HCT116 (cell line): Measurements from ENCODE around the gene NOS3. TPM values are rescaled to one million over a fixed set of nuclear protein-coding genes. Genes with fewer than 3 reads are reported as not detected.

Experiments
- ATAC-seq: fragments of 200-7000 bp; cut with Tn5 transposase; 2 replicates; pipeline ENCODE4 v1.9.1; 2020; ENCODE audit warnings: mild to moderate bottlenecking, moderate library complexity
- BruUV-seq: library from RNA; stranded (reverse); fragments of 400-500 nt; replicated peaks from 2 replicates; lab custom pipeline; 2021; lab: Mats Ljungman, UMichigan
- CTCF ChIA-PET: fragments of 300-600 bp; sonication (Branson Sonifier 250); formaldehyde crosslinking; loops from one replicate; lab custom pipeline; 2021; ENCODE audit warnings: antibody characterized with exemption; lab: Charles Lee
- POLR2A ChIA-PET: fragments of 300-600, 350-600 bp; sonication (Branson Sonifier 250); formaldehyde crosslinking; loops from one replicate; lab custom pipeline; 2021; ENCODE audit warnings: antibody characterized with exemption; lab: Charles Lee
- RAD21 ChIA-PET, 2 experiments: fragments of 300-600 bp; sonication (Branson Sonifier 250); formaldehyde crosslinking; loops; one replicate each; lab custom pipeline; 2023; ENCODE audit warnings: low total read pairs in 2 of 2; ENCODE audit not compliant: uncharacterized antibody in 2 of 2, unreplicated experiment in 2 of 2, low non-redundant PET in 1 of 2; lab: Charles Lee
- DNase-seq: peaks from one replicate; pipeline ENCODE4 v3.0.0-alpha.2; 2010; ENCODE audit warnings: low read depth, low spot score
- H2AFZ ChIP-seq: fragments of 200-600 bp; shearing (Covaris generic), sonication (generic); 2 replicates; pipeline ENCODE4 v1.6.1; 2017; ENCODE audit warnings: low read depth, mixed run types, mixed read lengths, antibody characterized with exemption, low read length; ENCODE audit not compliant: poor library complexity, severe bottlenecking
- H3K27ac ChIP-seq: 2 replicates; pipeline ENCODE4 v1.5.1; 2012; ENCODE audit warnings: low read depth, low read length
- H3K27me3 ChIP-seq: fragments of 200-600 bp; sonication (generic); 2 replicates; pipeline ENCODE4 v1.6.1; 2016; ENCODE audit warnings: mixed run types, low read length, mixed read lengths; ENCODE audit not compliant: insufficient read depth
- H3K36me3 ChIP-seq, 2 experiments: fragments of 200-500 bp in 1 of 2; fragments of 200-600 bp in 1 of 2; sonication (Bioruptor generic) in 1 of 2; sonication (generic) in 1 of 2; 2 replicates each; pipeline versions ENCODE4 v1.5.1 to v1.6.1; 2014 to 2016; ENCODE audit warnings: low read length in 2 of 2, inconsistent platforms in 1 of 2, mixed read lengths in 1 of 2, mixed run types in 1 of 2; ENCODE audit not compliant: insufficient read depth in 2 of 2, control insufficient read depth in 1 of 2
- H3K4me1 ChIP-seq, 2 experiments: fragments of 200-600 bp in 1 of 2; sonication (generic) in 1 of 2; 2 replicates each; pipeline versions ENCODE4 v1.5.1 to v1.6.1; 2012 to 2017; ENCODE audit warnings: low read length in 2 of 2, inconsistent platforms in 1 of 2, mild to moderate bottlenecking in 1 of 2, mixed read lengths in 1 of 2, mixed run types in 1 of 2, moderate library complexity in 1 of 2; ENCODE audit not compliant: insufficient read depth in 2 of 2, control insufficient read depth in 1 of 2
- H3K4me2 ChIP-seq: fragments of 200-600 bp; sonication (generic); 2 replicates; pipeline ENCODE4 v1.6.1; 2017; ENCODE audit warnings: mixed run types, low read length, mixed read lengths
- H3K4me3 ChIP-seq, 2 experiments: fragments of 200-600 bp in 1 of 2; sonication (generic) in 1 of 2; replicated peaks in 1 of 2; 2 replicates each; pipeline ENCODE4 v1.5.1; 2011 to 2016; ENCODE audit warnings: low read length in 2 of 2, control low read depth in 1 of 2, low read depth in 1 of 2, mild to moderate bottlenecking in 1 of 2, mixed read lengths in 1 of 2, mixed run types in 1 of 2
- H3K79me2 ChIP-seq: fragments of 200-600 bp; sonication (generic); 2 replicates; pipeline ENCODE4 v1.6.1; 2017; ENCODE audit warnings: mild to moderate bottlenecking, mixed run types, low read length, moderate library complexity, mixed read lengths; ENCODE audit not compliant: insufficient read depth
- H3K9ac ChIP-seq: fragments of 200-600 bp; sonication (generic); 2 replicates; pipeline ENCODE4 v1.6.1; 2016; ENCODE audit warnings: low read length, mixed read lengths
- H3K9me2 ChIP-seq: fragments of 200-600 bp; sonication (generic), shearing (Covaris generic); 2 replicates; pipeline ENCODE4 v1.6.1; 2017; ENCODE audit warnings: mixed run types, mild to moderate bottlenecking, moderate library complexity; ENCODE audit not compliant: insufficient read depth
- H3K9me3 ChIP-seq, 2 experiments: fragments of 200-500 bp in 1 of 2; fragments of 200-600 bp in 1 of 2; sonication (Bioruptor generic) in 1 of 2; sonication (generic) in 1 of 2; 2 replicates each; pipeline ENCODE4 v1.6.1; 2014 to 2017; ENCODE audit warnings: low read length in 2 of 2, mixed read lengths in 2 of 2, inconsistent platforms in 1 of 2, low read depth in 1 of 2, mild to moderate bottlenecking in 1 of 2, mixed run types in 1 of 2, moderate library complexity in 1 of 2; ENCODE audit not compliant: control insufficient read depth in 1 of 2, insufficient read depth in 1 of 2
- H4K20me1 ChIP-seq: fragments of 200-600 bp; sonication (generic), shearing (Covaris generic); 2 replicates; pipeline ENCODE4 v1.6.1; 2017; ENCODE audit warnings: mixed run types, mild to moderate bottlenecking, moderate library complexity; ENCODE audit not compliant: insufficient read depth
- CEBPB ChIP-seq: IDR thresholded peaks from 2 replicates; pipeline ENCODE4 v1.6.1; 2012; ENCODE audit warnings: low read depth
- EGR1 ChIP-seq: IDR thresholded peaks from 2 replicates; pipeline ENCODE4 v1.6.1; 2012; ENCODE audit warnings: low read depth
- ELF1 ChIP-seq: IDR thresholded peaks from 2 replicates; pipeline ENCODE4 v1.6.1; 2012; ENCODE audit warnings: low read depth, borderline replicate concordance
- EZH2 ChIP-seq: fragments of 200-600 bp; sonication (generic); IDR thresholded peaks from 2 replicates; pipeline ENCODE4 v1.6.1; 2017; ENCODE audit warnings: antibody characterized with exemption, mixed run types
- EZH2phosphoT487 ChIP-seq: fragments of 200-600 bp; IDR thresholded peaks from 2 replicates; pipeline ENCODE4 v1.6.1; 2018; ENCODE audit warnings: antibody characterized with exemption, borderline replicate concordance
- JUND ChIP-seq: IDR thresholded peaks from 2 replicates; pipeline ENCODE4 v1.6.1; 2012
- POLR2A ChIP-seq: IDR thresholded peaks from 2 replicates; pipeline ENCODE4 v1.7.0; 2011; ENCODE audit warnings: borderline replicate concordance; ENCODE audit not compliant: insufficient read depth, insufficient read length; ENCODE audit errors: extremely low read depth
- RAD21 ChIP-seq: IDR thresholded peaks from 2 replicates; pipeline ENCODE4 v1.6.1; 2012; ENCODE audit warnings: low read depth, mild to moderate bottlenecking
- SIN3A ChIP-seq: IDR thresholded peaks from 2 replicates; pipeline ENCODE4 v1.6.1; 2012; ENCODE audit warnings: low read depth
- SRF ChIP-seq: IDR thresholded peaks from 2 replicates; pipeline ENCODE4 v1.6.1; 2012; ENCODE audit warnings: low read depth
- YY1 ChIP-seq: IDR thresholded peaks from 2 replicates; pipeline ENCODE4 v1.6.1; 2011; ENCODE audit warnings: low read length, low read depth, moderate library complexity, mild to moderate bottlenecking; ENCODE audit not compliant: insufficient replicate concordance; ENCODE audit errors: extremely low read depth
- ZBTB33 ChIP-seq: IDR thresholded peaks from 2 replicates; pipeline ENCODE4 v1.6.1; 2011; ENCODE audit warnings: mild to moderate bottlenecking, low read length, moderate library complexity; ENCODE audit not compliant: insufficient replicate concordance; ENCODE audit errors: extremely low read depth
- ZFX ChIP-seq: fragments of 450-650 bp; IDR thresholded peaks from 2 replicates; pipeline ENCODE4 v1.6.1; 2017
- intact Hi-C: fragments of 100-400 bp; cut with micrococcal nuclease; formaldehyde crosslinking; loops from 2 replicates; pipeline ENCODE4 v1.10.0; 2022
- total RNA-seq: library from RNA; stranded (reverse); gene quantifications from one replicate; pipeline ENCODE4 v1.2.1, GENCODE V29; 2021; ENCODE audit not compliant: unreplicated experiment
- TF ChIP-seq, protein P1 (sequence below): IDR thresholded peaks from 2 replicates; pipeline ENCODE4 v1.6.1; 2012
- TF ChIP-seq, protein P2 (sequence below): IDR thresholded peaks from 2 replicates; pipeline ENCODE4 v1.6.1; 2012; ENCODE audit warnings: low read depth
- TF ChIP-seq, protein P3 (sequence below), 3 experiments: fragments of 200-600 bp in 1 of 3; sonication (generic) in 1 of 3; IDR thresholded peaks in 2 of 3; conservative IDR thresholded peaks in 1 of 3; 2 replicates each; pipeline ENCODE4 v1.5.1; 2012 to 2017; ENCODE audit warnings: low read depth in 2 of 3, low read length in 2 of 3, antibody characterized with exemption in 1 of 3, borderline replicate concordance in 1 of 3, control low read depth in 1 of 3, mild to moderate bottlenecking in 1 of 3, mixed read lengths in 1 of 3, mixed run types in 1 of 3, moderate library complexity in 1 of 3; ENCODE audit not compliant: insufficient read depth in 1 of 3
- TF ChIP-seq, protein P4 (sequence below): IDR thresholded peaks from 2 replicates; pipeline ENCODE4 v1.6.1; 2012

The NOS3 gene
- total RNA-seq, 1 experiment from 2014 or later = 35.8 TPM

GRCh38 chr7:151014950-151015349, 24.1 kb downstream of the NOS3 start:
- peaks cover 8 to 52% of the 10 kb centered on the region in 2 experiments; a peak in 3 of 4 replicates for H3K4me1 ChIP-seq
- no peaks in the 10 kb centered on the region for H3K9me2 ChIP-seq
- no peak overlapping the region for H3K4me3 ChIP-seq
- H2AFZ ChIP-seq = no peak overlapping the region
- no TSS peak for BruUV-seq
- intact Hi-C loops = loop anchor here (5.0 to 10.0 kb wide), 2 partner anchors 118 to 240 kb away; no protein-coding TSS in a partner anchor
- DNase-seq = no peak
- H3K27me3 ChIP-seq = no peaks in the 10 kb centered on the region
- TF ChIP-seq ZBTB33 (no peak), EZH2phosphoT487 (no peak), ZFX (no peak), SRF (no peak), CEBPB (no peak), POLR2A (no peak), RAD21 (no peak), SIN3A (no peak), EGR1 (no peak), ELF1 (no peak), YY1 (no peak), JUND (no peak), EZH2 (no peak)
- TF ChIP-seq, protein P1, sequence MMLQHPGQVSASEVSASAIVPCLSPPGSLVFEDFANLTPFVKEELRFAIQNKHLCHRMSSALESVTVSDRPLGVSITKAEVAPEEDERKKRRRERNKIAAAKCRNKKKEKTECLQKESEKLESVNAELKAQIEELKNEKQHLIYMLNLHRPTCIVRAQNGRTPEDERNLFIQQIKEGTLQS = no peak
- TF ChIP-seq, protein P2, sequence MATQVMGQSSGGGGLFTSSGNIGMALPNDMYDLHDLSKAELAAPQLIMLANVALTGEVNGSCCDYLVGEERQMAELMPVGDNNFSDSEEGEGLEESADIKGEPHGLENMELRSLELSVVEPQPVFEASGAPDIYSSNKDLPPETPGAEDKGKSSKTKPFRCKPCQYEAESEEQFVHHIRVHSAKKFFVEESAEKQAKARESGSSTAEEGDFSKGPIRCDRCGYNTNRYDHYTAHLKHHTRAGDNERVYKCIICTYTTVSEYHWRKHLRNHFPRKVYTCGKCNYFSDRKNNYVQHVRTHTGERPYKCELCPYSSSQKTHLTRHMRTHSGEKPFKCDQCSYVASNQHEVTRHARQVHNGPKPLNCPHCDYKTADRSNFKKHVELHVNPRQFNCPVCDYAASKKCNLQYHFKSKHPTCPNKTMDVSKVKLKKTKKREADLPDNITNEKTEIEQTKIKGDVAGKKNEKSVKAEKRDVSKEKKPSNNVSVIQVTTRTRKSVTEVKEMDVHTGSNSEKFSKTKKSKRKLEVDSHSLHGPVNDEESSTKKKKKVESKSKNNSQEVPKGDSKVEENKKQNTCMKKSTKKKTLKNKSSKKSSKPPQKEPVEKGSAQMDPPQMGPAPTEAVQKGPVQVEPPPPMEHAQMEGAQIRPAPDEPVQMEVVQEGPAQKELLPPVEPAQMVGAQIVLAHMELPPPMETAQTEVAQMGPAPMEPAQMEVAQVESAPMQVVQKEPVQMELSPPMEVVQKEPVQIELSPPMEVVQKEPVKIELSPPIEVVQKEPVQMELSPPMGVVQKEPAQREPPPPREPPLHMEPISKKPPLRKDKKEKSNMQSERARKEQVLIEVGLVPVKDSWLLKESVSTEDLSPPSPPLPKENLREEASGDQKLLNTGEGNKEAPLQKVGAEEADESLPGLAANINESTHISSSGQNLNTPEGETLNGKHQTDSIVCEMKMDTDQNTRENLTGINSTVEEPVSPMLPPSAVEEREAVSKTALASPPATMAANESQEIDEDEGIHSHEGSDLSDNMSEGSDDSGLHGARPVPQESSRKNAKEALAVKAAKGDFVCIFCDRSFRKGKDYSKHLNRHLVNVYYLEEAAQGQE = no peak
- TF ChIP-seq, protein P3, sequence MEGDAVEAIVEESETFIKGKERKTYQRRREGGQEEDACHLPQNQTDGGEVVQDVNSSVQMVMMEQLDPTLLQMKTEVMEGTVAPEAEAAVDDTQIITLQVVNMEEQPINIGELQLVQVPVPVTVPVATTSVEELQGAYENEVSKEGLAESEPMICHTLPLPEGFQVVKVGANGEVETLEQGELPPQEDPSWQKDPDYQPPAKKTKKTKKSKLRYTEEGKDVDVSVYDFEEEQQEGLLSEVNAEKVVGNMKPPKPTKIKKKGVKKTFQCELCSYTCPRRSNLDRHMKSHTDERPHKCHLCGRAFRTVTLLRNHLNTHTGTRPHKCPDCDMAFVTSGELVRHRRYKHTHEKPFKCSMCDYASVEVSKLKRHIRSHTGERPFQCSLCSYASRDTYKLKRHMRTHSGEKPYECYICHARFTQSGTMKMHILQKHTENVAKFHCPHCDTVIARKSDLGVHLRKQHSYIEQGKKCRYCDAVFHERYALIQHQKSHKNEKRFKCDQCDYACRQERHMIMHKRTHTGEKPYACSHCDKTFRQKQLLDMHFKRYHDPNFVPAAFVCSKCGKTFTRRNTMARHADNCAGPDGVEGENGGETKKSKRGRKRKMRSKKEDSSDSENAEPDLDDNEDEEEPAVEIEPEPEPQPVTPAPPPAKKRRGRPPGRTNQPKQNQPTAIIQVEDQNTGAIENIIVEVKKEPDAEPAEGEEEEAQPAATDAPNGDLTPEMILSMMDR (IDR thresholded peaks at IDR 0.05 in 2 of 3, conservative IDR thresholded peaks at IDR 0.05 in 1 of 3; ENCODE audit: borderline replicate concordance in 1 of 3, insufficient read depth in 1 of 3, low read depth in 2 of 3, low read length in 2 of 3) = no peak
- TF ChIP-seq, protein P4, sequence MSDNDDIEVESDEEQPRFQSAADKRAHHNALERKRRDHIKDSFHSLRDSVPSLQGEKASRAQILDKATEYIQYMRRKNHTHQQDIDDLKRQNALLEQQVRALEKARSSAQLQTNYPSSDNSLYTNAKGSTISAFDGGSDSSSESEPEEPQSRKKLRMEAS = no peak
- H3K9me3 ChIP-seq = no peaks in the 10 kb centered on the region
- ChIA-PET CTCF (no interaction called here), RAD21 (no interaction called here), POLR2A (no interaction called here)
- no peak overlapping the region for H3K9ac ChIP-seq
- ATAC-seq = no peak
- H3K36me3 ChIP-seq = no peaks in the 10 kb centered on the region
- H4K20me1 ChIP-seq = no peaks in the 10 kb centered on the region
- H3K27ac ChIP-seq = no peak overlapping the region
- no peaks in the 10 kb centered on the region for H3K79me2 ChIP-seq
- no peak overlapping the region for H3K4me2 ChIP-seq
